GM23338 (cell line): ENCODE data around the gene SIGLEC9. TPM values are rescaled to one million over a fixed set of nuclear protein-coding genes. Genes with fewer than 3 reads are reported as not detected.

ENCODE experiments used
- ATAC-seq: fragments of 200-7000 bp; cut with Tn5 transposase; 3 replicates; pipeline ENCODE4 v1.9.1; 2020
- DNase-seq: peaks from one replicate; pipeline ENCODE4 v3.0.0-alpha.2; 2015; ENCODE audit warnings: low spot score
- H2AFZ ChIP-seq: fragments of 200-600 bp; sonication (generic); 2 replicates; pipeline ENCODE4 v1.8.0; 2016; ENCODE audit warnings: antibody characterized with exemption, mild to moderate bottlenecking, moderate library complexity
- H3F3A ChIP-seq: fragments of 200-600 bp; sonication (generic); replicated peaks from 2 replicates; pipeline ENCODE4 v1.8.0; 2017; ENCODE audit warnings: antibody characterized with exemption, mixed run types, low read depth
- H3K27ac ChIP-seq: fragments of 200-600 bp; sonication (generic); 2 replicates; pipeline ENCODE4 v1.6.1; 2016; ENCODE audit warnings: low read depth
- H3K27me3 ChIP-seq: fragments of 200-600 bp; sonication (generic); 2 replicates; pipeline ENCODE4 v1.8.0; 2016; ENCODE audit warnings: mild to moderate bottlenecking, mixed run types, moderate library complexity; ENCODE audit not compliant: insufficient read depth
- H3K36me3 ChIP-seq: fragments of 200-600 bp; sonication (generic); 2 replicates; pipeline ENCODE4 v1.8.0; 2016; ENCODE audit warnings: mild to moderate bottlenecking; ENCODE audit not compliant: insufficient read depth
- H3K4me1 ChIP-seq: fragments of 200-600 bp; sonication (generic); 2 replicates; pipeline ENCODE4 v1.8.0; 2016; ENCODE audit warnings: mild to moderate bottlenecking, moderate library complexity; ENCODE audit not compliant: insufficient read depth
- H3K4me2 ChIP-seq: fragments of 200-600 bp; sonication (generic); 2 replicates; pipeline ENCODE4 v1.7.1; 2017; ENCODE audit warnings: mixed run types
- H3K4me3 ChIP-seq: fragments of 200-600 bp; sonication (generic); 2 replicates; pipeline ENCODE4 v1.6.1; 2016; ENCODE audit warnings: mixed run types
- H3K79me2 ChIP-seq: fragments of 200-600 bp; sonication (generic); replicated peaks from 2 replicates; pipeline ENCODE4 v1.8.0; 2017; ENCODE audit warnings: mild to moderate bottlenecking; ENCODE audit not compliant: insufficient read depth
- H3K9me2 ChIP-seq: fragments of 200-600 bp; sonication (generic); 2 replicates; pipeline ENCODE4 v1.8.0; 2017; ENCODE audit not compliant: insufficient read depth
- H4K20me1 ChIP-seq: fragments of 200-600 bp; sonication (generic); replicated peaks from 2 replicates; pipeline ENCODE4 v1.8.0; 2017; ENCODE audit warnings: mild to moderate bottlenecking; ENCODE audit not compliant: insufficient read depth
- H3K27ac Mint-ChIP-seq: 2 replicates; pipeline ENCODE4 v1.8.0; 2020; ENCODE audit warnings: inconsistent platforms, mild to moderate bottlenecking, moderate library complexity, mixed read lengths
- H3K27me3 Mint-ChIP-seq: 3 replicates; pipeline ENCODE4 v1.8.0; 2022; ENCODE audit warnings: low read depth, mild to moderate bottlenecking, moderate library complexity, mixed read lengths, inconsistent platforms; ENCODE audit not compliant: insufficient read depth, poor library complexity
- H3K36me3 Mint-ChIP-seq: 3 replicates; pipeline ENCODE4 v1.8.0; 2021; ENCODE audit warnings: low read depth, mild to moderate bottlenecking, inconsistent platforms, moderate library complexity, mixed read lengths
- H3K4me1 Mint-ChIP-seq: 3 replicates; pipeline ENCODE4 v1.8.0; 2020; ENCODE audit warnings: mild to moderate bottlenecking, inconsistent platforms, mixed read lengths
- H3K4me3 Mint-ChIP-seq: 3 replicates; pipeline ENCODE4 v1.8.0; 2021; ENCODE audit warnings: moderate library complexity, mild to moderate bottlenecking, inconsistent platforms, mixed read lengths
- H3K9me3 Mint-ChIP-seq: 3 replicates; pipeline ENCODE4 v1.8.0; 2020; ENCODE audit warnings: moderate library complexity, mild to moderate bottlenecking, inconsistent platforms, mixed read lengths
- CREB1 ChIP-seq: fragments of 250-450 bp; sonication (Bioruptor Pico); IDR thresholded peaks from 2 replicates; pipeline ENCODE4 v1.5.0; 2020; ENCODE audit warnings: low read depth, mild to moderate bottlenecking, moderate library complexity
- EZH2 ChIP-seq: fragments of 200-600 bp; sonication (generic); IDR thresholded peaks from one replicate; pipeline ENCODE4 v1.8.0; 2017; ENCODE audit warnings: antibody characterized with exemption, mild to moderate bottlenecking, low read depth; ENCODE audit not compliant: unreplicated experiment
- EZH2phosphoT487 ChIP-seq: fragments of 200-600 bp; sonication (generic); IDR thresholded peaks from one replicate; pipeline ENCODE4 v1.8.1; 2018; ENCODE audit warnings: antibody characterized with exemption; ENCODE audit not compliant: unreplicated experiment
- JUNB ChIP-seq: IDR thresholded peaks from one replicate; pipeline ENCODE4 v1.6.1; 2016; ENCODE audit warnings: antibody characterized with exemption; ENCODE audit not compliant: unreplicated experiment
- NANOG ChIP-seq: IDR thresholded peaks from 2 replicates; pipeline ENCODE4 v1.6.1; 2016; ENCODE audit warnings: antibody characterized with exemption, borderline replicate concordance
- POLR2AphosphoS5 ChIP-seq: IDR thresholded peaks from 2 replicates; pipeline ENCODE4 v1.6.1; 2016; ENCODE audit warnings: antibody characterized with exemption, low read depth
- STAT1 ChIP-seq: IDR thresholded peaks from one replicate; pipeline ENCODE4 v1.6.1; 2016; ENCODE audit warnings: antibody characterized with exemption; ENCODE audit not compliant: unreplicated experiment
- ZNF114 ChIP-seq: fragments of 250-450 bp; sonication (Bioruptor Pico); IDR thresholded peaks from 2 replicates; pipeline ENCODE4 v1.5.0; 2020; ENCODE audit warnings: mild to moderate bottlenecking, moderate library complexity
- ZNF331 ChIP-seq: fragments of 250-450 bp; sonication (Bioruptor Pico); IDR thresholded peaks from 2 replicates; pipeline ENCODE4 v1.5.0; 2020; ENCODE audit warnings: low read depth, mild to moderate bottlenecking, moderate library complexity
- polyA plus RNA-seq: library from polyadenylated mRNA; unstranded; fragments of >200 nt; fragmentation: Nextera tagmentation; extraction: Ambion mirVana; gene quantifications from 2 replicates; pipeline ENCODE4 v1.2.1, GENCODE V29; 2016
- total RNA-seq: library from RNA; depleted of rRNA; stranded (reverse); fragments of >200 nt; shearing (Covaris generic); gene quantifications from 2 replicates; pipeline ENCODE4 v1.2.3, GENCODE V29; 2014
- TF ChIP-seq, protein P1 (sequence below): IDR thresholded peaks from one replicate; pipeline ENCODE4 v1.6.1; 2018; ENCODE audit warnings: antibody characterized with exemption; ENCODE audit not compliant: unreplicated experiment
- TF ChIP-seq, protein P2 (sequence below): fragments of 250-450 bp; sonication (Bioruptor Pico); IDR thresholded peaks from 2 replicates; pipeline ENCODE4 v1.5.0; 2020; ENCODE audit warnings: mild to moderate bottlenecking, moderate library complexity
- TF ChIP-seq, protein P3 (sequence below), 2 experiments: fragments of 200-600 bp in 1 of 2; sonication (generic) in 1 of 2; conservative IDR thresholded peaks; 2 replicates each; pipeline versions ENCODE4 v1.5.1 to v1.6.1; 2016 to 2017; ENCODE audit warnings: antibody characterized with exemption in 2 of 2, low read depth in 2 of 2, mild to moderate bottlenecking in 2 of 2, moderate library complexity in 1 of 2
- TF ChIP-seq, protein P4 (sequence below): IDR thresholded peaks from 2 replicates; pipeline ENCODE4 v1.6.1; 2016; ENCODE audit warnings: antibody characterized with exemption

Gene SIGLEC9
- total and polyA plus RNA-seq, 2 experiments from 2014 or later, result not detected

DNA sequence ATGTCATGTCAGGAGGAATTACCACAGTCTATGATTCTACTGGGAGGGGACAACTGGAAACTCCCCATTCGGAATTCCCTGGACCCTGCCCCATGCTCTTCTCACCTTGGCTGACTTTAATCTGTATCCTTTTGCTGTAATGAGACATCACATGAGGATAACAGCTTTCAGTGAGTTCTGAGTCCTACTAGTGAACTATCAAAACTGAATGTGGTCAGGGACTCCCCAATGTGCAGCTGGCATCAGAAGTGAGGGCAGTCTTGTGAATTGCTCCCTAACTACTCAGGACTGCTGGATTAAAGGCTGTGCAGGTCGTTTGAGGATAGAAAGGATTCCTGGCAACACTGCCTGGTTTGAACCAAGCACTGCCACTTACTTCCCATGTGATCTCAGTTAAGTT lies 32.6 kb downstream of the SIGLEC9 start:
- no peak overlapping the region for H3K4me3 ChIP-seq
- TF ChIP-seq POLR2AphosphoS5 (no peak), STAT1 (no peak), EZH2 (no peak), ZNF114 (CRISPR knock-in tag) (no peak), NANOG (no peak), ZNF331 (no peak), JUNB (no peak), EZH2phosphoT487 (no peak), CREB1 (no peak)
- TF ChIP-seq, protein P1, sequence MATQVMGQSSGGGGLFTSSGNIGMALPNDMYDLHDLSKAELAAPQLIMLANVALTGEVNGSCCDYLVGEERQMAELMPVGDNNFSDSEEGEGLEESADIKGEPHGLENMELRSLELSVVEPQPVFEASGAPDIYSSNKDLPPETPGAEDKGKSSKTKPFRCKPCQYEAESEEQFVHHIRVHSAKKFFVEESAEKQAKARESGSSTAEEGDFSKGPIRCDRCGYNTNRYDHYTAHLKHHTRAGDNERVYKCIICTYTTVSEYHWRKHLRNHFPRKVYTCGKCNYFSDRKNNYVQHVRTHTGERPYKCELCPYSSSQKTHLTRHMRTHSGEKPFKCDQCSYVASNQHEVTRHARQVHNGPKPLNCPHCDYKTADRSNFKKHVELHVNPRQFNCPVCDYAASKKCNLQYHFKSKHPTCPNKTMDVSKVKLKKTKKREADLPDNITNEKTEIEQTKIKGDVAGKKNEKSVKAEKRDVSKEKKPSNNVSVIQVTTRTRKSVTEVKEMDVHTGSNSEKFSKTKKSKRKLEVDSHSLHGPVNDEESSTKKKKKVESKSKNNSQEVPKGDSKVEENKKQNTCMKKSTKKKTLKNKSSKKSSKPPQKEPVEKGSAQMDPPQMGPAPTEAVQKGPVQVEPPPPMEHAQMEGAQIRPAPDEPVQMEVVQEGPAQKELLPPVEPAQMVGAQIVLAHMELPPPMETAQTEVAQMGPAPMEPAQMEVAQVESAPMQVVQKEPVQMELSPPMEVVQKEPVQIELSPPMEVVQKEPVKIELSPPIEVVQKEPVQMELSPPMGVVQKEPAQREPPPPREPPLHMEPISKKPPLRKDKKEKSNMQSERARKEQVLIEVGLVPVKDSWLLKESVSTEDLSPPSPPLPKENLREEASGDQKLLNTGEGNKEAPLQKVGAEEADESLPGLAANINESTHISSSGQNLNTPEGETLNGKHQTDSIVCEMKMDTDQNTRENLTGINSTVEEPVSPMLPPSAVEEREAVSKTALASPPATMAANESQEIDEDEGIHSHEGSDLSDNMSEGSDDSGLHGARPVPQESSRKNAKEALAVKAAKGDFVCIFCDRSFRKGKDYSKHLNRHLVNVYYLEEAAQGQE, result no peak
- TF ChIP-seq, protein P2, sequence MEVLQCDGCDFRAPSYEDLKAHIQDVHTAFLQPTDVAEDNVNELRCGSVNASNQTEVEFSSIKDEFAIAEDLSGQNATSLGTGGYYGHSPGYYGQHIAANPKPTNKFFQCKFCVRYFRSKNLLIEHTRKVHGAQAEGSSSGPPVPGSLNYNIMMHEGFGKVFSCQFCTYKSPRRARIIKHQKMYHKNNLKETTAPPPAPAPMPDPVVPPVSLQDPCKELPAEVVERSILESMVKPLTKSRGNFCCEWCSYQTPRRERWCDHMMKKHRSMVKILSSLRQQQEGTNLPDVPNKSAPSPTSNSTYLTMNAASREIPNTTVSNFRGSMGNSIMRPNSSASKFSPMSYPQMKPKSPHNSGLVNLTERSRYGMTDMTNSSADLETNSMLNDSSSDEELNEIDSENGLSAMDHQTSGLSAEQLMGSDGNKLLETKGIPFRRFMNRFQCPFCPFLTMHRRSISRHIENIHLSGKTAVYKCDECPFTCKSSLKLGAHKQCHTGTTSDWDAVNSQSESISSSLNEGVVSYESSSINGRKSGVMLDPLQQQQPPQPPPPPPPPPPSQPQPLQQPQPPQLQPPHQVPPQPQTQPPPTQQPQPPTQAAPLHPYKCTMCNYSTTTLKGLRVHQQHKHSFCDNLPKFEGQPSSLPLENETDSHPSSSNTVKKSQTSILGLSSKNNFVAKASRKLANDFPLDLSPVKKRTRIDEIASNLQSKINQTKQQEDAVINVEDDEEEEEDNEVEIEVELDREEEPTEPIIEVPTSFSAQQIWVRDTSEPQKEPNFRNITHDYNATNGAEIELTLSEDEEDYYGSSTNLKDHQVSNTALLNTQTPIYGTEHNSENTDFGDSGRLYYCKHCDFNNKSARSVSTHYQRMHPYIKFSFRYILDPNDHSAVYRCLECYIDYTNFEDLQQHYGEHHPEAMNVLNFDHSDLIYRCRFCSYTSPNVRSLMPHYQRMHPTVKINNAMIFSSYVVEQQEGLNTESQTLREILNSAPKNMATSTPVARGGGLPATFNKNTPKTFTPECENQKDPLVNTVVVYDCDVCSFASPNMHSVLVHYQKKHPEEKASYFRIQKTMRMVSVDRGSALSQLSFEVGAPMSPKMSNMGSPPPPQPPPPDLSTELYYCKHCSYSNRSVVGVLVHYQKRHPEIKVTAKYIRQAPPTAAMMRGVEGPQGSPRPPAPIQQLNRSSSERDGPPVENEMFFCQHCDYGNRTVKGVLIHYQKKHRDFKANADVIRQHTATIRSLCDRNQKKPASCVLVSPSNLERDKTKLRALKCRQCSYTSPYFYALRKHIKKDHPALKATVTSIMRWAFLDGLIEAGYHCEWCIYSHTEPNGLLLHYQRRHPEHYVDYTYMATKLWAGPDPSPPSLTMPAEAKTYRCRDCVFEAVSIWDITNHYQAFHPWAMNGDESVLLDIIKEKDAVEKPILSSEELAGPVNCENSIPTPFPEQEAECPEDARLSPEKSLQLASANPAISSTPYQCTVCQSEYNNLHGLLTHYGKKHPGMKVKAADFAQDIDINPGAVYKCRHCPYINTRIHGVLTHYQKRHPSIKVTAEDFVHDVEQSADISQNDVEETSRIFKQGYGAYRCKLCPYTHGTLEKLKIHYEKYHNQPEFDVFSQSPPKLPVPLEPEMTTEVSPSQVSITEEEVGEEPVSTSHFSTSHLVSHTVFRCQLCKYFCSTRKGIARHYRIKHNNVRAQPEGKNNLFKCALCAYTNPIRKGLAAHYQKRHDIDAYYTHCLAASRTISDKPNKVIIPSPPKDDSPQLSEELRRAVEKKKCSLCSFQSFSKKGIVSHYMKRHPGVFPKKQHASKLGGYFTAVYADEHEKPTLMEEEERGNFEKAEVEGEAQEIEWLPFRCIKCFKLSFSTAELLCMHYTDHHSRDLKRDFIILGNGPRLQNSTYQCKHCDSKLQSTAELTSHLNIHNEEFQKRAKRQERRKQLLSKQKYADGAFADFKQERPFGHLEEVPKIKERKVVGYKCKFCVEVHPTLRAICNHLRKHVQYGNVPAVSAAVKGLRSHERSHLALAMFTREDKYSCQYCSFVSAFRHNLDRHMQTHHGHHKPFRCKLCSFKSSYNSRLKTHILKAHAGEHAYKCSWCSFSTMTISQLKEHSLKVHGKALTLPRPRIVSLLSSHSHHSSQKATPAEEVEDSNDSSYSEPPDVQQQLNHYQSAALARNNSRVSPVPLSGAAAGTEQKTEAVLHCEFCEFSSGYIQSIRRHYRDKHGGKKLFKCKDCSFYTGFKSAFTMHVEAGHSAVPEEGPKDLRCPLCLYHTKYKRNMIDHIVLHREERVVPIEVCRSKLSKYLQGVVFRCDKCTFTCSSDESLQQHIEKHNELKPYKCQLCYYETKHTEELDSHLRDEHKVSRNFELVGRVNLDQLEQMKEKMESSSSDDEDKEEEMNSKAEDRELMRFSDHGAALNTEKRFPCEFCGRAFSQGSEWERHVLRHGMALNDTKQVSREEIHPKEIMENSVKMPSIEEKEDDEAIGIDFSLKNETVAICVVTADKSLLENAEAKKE (CRISPR knock-in tag), result no peak
- TF ChIP-seq, protein P3, sequence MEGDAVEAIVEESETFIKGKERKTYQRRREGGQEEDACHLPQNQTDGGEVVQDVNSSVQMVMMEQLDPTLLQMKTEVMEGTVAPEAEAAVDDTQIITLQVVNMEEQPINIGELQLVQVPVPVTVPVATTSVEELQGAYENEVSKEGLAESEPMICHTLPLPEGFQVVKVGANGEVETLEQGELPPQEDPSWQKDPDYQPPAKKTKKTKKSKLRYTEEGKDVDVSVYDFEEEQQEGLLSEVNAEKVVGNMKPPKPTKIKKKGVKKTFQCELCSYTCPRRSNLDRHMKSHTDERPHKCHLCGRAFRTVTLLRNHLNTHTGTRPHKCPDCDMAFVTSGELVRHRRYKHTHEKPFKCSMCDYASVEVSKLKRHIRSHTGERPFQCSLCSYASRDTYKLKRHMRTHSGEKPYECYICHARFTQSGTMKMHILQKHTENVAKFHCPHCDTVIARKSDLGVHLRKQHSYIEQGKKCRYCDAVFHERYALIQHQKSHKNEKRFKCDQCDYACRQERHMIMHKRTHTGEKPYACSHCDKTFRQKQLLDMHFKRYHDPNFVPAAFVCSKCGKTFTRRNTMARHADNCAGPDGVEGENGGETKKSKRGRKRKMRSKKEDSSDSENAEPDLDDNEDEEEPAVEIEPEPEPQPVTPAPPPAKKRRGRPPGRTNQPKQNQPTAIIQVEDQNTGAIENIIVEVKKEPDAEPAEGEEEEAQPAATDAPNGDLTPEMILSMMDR (conservative IDR thresholded peaks at IDR 0.05; ENCODE audit: low read depth in 2 of 2), result no peak
- TF ChIP-seq, protein P4, sequence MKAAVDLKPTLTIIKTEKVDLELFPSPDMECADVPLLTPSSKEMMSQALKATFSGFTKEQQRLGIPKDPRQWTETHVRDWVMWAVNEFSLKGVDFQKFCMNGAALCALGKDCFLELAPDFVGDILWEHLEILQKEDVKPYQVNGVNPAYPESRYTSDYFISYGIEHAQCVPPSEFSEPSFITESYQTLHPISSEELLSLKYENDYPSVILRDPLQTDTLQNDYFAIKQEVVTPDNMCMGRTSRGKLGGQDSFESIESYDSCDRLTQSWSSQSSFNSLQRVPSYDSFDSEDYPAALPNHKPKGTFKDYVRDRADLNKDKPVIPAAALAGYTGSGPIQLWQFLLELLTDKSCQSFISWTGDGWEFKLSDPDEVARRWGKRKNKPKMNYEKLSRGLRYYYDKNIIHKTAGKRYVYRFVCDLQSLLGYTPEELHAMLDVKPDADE, result no peak
- no peaks in the 10 kb centered on the region for H3F3A ChIP-seq
- Mint-ChIP-seq H3K27ac (no peak overlapping the region), H3K4me3 (no peak overlapping the region), H3K27me3 (peaks cover 7% of the 10 kb centered on the region), H3K36me3 (no peaks in the 10 kb centered on the region), H3K9me3 (no peaks in the 10 kb centered on the region; the same call in 2 of the 3 replicates), H3K4me1 (peaks cover 4% of the 10 kb centered on the region; the same call in 1 of the 3 replicates)
- no peak overlapping the region for H3K27ac ChIP-seq
- no peaks in the 10 kb centered on the region for H3K27me3 ChIP-seq
- no peaks in the 10 kb centered on the region for H3K79me2 ChIP-seq
- no peak overlapping the region for H2AFZ ChIP-seq
- ATAC-seq, result no peak
- no peaks in the 10 kb centered on the region for H3K36me3 ChIP-seq
- no peak overlapping the region for H3K4me2 ChIP-seq
- no peak for DNase-seq
- H3K4me1 ChIP-seq, result no peaks in the 10 kb centered on the region
- no peaks in the 10 kb centered on the region for H4K20me1 ChIP-seq
- no peaks in the 10 kb centered on the region for H3K9me2 ChIP-seq
